H1 (cell line): ENCODE results near the gene DPYSL4. TPM values are rescaled to one million over a fixed set of nuclear protein-coding genes. Genes with fewer than 3 reads are reported as not detected.

Experiments
- CTCF ChIA-PET: fragments of 300-600 bp; sonication (Branson Sonifier 250); formaldehyde crosslinking; loops from one replicate; lab custom pipeline; 2021; ENCODE audit not compliant: partially characterized antibody; lab: Charles Lee
- POLR2A ChIA-PET: fragments of 300-600 bp; sonication (Branson Sonifier 250); formaldehyde crosslinking; loops from one replicate; lab custom pipeline; 2021; ENCODE audit warnings: inconsistent platforms; ENCODE audit not compliant: partially characterized antibody; lab: Charles Lee
- DNase-seq, 2 experiments: peaks; one replicate each; pipeline versions ENCODE4 v3.0.0 to v3.0.0-alpha.2; 2010 to 2022; ENCODE audit warnings: low spot score in 2 of 2, low read depth in 1 of 2, mixed read lengths in 1 of 2
- FAIRE-seq: peaks from 2 replicates; lab custom pipeline; 2011; peaks lifted over from hg19 to GRCh38; lab: Jason Lieb, UNC
- H2AFZ ChIP-seq: 2 replicates; pipeline ENCODE4 v1.8.1; 2012; ENCODE audit warnings: low read length, inconsistent platforms
- H2AK5ac ChIP-seq: 2 replicates; pipeline ENCODE4 v1.6.1; 2013; ENCODE audit warnings: low read depth, low read length
- H2BK120ac ChIP-seq: replicated peaks from 2 replicates; pipeline ENCODE3; 2013; ENCODE audit warnings: low read depth, low read length, inconsistent platforms
- H2BK12ac ChIP-seq: 2 replicates; pipeline ENCODE4 v1.6.1; 2013; ENCODE audit warnings: low read depth, low read length
- H2BK15ac ChIP-seq: 2 replicates; pipeline ENCODE4 v1.6.1; 2013; ENCODE audit warnings: low read length
- H2BK20ac ChIP-seq: 2 replicates; pipeline ENCODE4 v1.6.1; 2013; ENCODE audit warnings: low read length
- H2BK5ac ChIP-seq: 2 replicates; pipeline ENCODE4 v1.6.1; 2013; ENCODE audit warnings: low read depth, low read length
- H3K14ac ChIP-seq: 2 replicates; pipeline ENCODE4 v1.6.1; 2013; ENCODE audit warnings: inconsistent platforms; ENCODE audit not compliant: insufficient read length
- H3K18ac ChIP-seq: 2 replicates; pipeline ENCODE4 v1.6.1; 2013; ENCODE audit warnings: low read length; ENCODE audit errors: extremely low read depth
- H3K23ac ChIP-seq: 2 replicates; pipeline ENCODE4 v1.6.1; 2013; ENCODE audit warnings: inconsistent platforms; ENCODE audit not compliant: insufficient read length
- H3K23me2 ChIP-seq: 2 replicates; pipeline ENCODE4 v1.6.1; 2013; ENCODE audit warnings: low read depth, low read length
- H3K27ac ChIP-seq: 2 replicates; pipeline ENCODE4 v1.6.1; 2011; ENCODE audit warnings: low read depth, low read length, inconsistent platforms
- H3K27me3 ChIP-seq, 4 experiments: replicated peaks in 1 of 4; 1 replicate in 1 of 4; 2 replicates in 3 of 4; pipeline versions ENCODE4 v1.6.1 to v1.8.1; 2011 to 2013; ENCODE audit warnings: low read length in 3 of 4, mild to moderate bottlenecking in 3 of 4, inconsistent platforms in 2 of 4, mixed read lengths in 2 of 4, moderate library complexity in 1 of 4; ENCODE audit not compliant: control insufficient read depth in 3 of 4, insufficient read depth in 3 of 4; ENCODE audit errors: extremely low read depth in 1 of 4
- H3K36me3 ChIP-seq, 4 experiments: 2 replicates each; pipeline versions ENCODE4 v1.6.1 to v1.8.1; 2011 to 2013; ENCODE audit warnings: mild to moderate bottlenecking in 4 of 4, low read length in 3 of 4, moderate library complexity in 2 of 4, control low read depth in 1 of 4, inconsistent platforms in 1 of 4; ENCODE audit not compliant: insufficient read depth in 4 of 4, control insufficient read depth in 2 of 4
- H3K4ac ChIP-seq: replicated peaks from 2 replicates; pipeline ENCODE3; 2013; ENCODE audit warnings: low read length, low read depth, mixed read lengths, inconsistent platforms; ENCODE audit not compliant: insufficient read length
- H3K4me1 ChIP-seq, 4 experiments: replicated peaks in 1 of 4; 1 replicate in 1 of 4; 2 replicates in 3 of 4; pipeline versions ENCODE4 v1.6.1 to v1.8.1; 2011 to 2013; ENCODE audit warnings: low read length in 3 of 4, inconsistent platforms in 2 of 4, mixed read lengths in 1 of 4; ENCODE audit not compliant: insufficient read depth in 4 of 4, control insufficient read depth in 3 of 4
- H3K4me2 ChIP-seq, 2 experiments: 2 replicates each; pipeline versions ENCODE4 v1.6.1 to v1.8.1; 2011 to 2013; ENCODE audit warnings: low read depth in 2 of 2, low read length in 2 of 2, control low read depth in 1 of 2, inconsistent platforms in 1 of 2, mild to moderate bottlenecking in 1 of 2; ENCODE audit not compliant: insufficient read depth in 1 of 2
- H3K4me3 ChIP-seq, 4 experiments: fragments of 200-600, 300-600 bp in 1 of 4; sonication (generic), shearing (Covaris generic), sonication (Bioruptor Twin) in 1 of 4; 2 replicates each; pipeline versions ENCODE4 v1.5.1 to v1.8.1; 2011 to 2016; ENCODE audit warnings: low read length in 4 of 4, low read depth in 3 of 4, control low read depth in 2 of 4, inconsistent platforms in 2 of 4, mild to moderate bottlenecking in 2 of 4, mixed read lengths in 1 of 4, moderate library complexity in 1 of 4; ENCODE audit not compliant: insufficient read depth in 2 of 4; ENCODE audit errors: extremely low read depth in 1 of 4
- H3K56ac ChIP-seq: replicated peaks from 2 replicates; pipeline ENCODE3; 2013; ENCODE audit warnings: low read depth, mild to moderate bottlenecking, mixed read lengths, low read length, inconsistent platforms; ENCODE audit not compliant: insufficient read length
- H3K79me1 ChIP-seq: 2 replicates; pipeline ENCODE4 v1.6.1; 2013; ENCODE audit warnings: low read depth, low read length, control low read depth
- H3K79me2 ChIP-seq, 2 experiments: 2 replicates each; pipeline versions ENCODE4 v1.6.1 to v1.8.1; 2012 to 2013; ENCODE audit warnings: low read length in 2 of 2, mild to moderate bottlenecking in 2 of 2, inconsistent platforms in 1 of 2; ENCODE audit not compliant: insufficient read depth in 2 of 2, control insufficient read depth in 1 of 2
- H3K9ac ChIP-seq, 4 experiments: replicated peaks in 1 of 4; 1 replicate in 1 of 4; 2 replicates in 3 of 4; pipeline versions ENCODE4 v1.6.1 to v1.8.1; 2011 to 2013; ENCODE audit warnings: low read depth in 3 of 4, low read length in 3 of 4, control low read depth in 2 of 4, mild to moderate bottlenecking in 2 of 4, moderate library complexity in 2 of 4, inconsistent platforms in 1 of 4; ENCODE audit errors: extremely low read depth in 1 of 4
- H3K9me3 ChIP-seq, 2 experiments: 2 replicates each; pipeline versions ENCODE4 v1.6.1 to v1.8.1; 2012 to 2013; ENCODE audit warnings: mild to moderate bottlenecking in 2 of 2, moderate library complexity in 2 of 2, control low read depth in 1 of 2, inconsistent platforms in 1 of 2, low read depth in 1 of 2, low read length in 1 of 2, mixed read lengths in 1 of 2; ENCODE audit not compliant: insufficient read depth in 2 of 2
- H4K20me1 ChIP-seq, 2 experiments: replicated peaks in 1 of 2; 2 replicates each; pipeline versions ENCODE3 to v1.8.1; 2011 to 2013; ENCODE audit warnings: inconsistent platforms in 2 of 2, low read length in 2 of 2, mild to moderate bottlenecking in 1 of 2; ENCODE audit not compliant: insufficient read depth in 2 of 2, control insufficient read depth in 1 of 2
- H4K5ac ChIP-seq: 2 replicates; pipeline ENCODE4 v1.6.1; 2013; ENCODE audit warnings: low read length, low read depth, mixed read lengths, inconsistent platforms; ENCODE audit not compliant: insufficient read length
- H4K8ac ChIP-seq: 2 replicates; pipeline ENCODE4 v1.8.0; 2013; ENCODE audit warnings: mild to moderate bottlenecking, moderate library complexity, low read length, inconsistent platforms; ENCODE audit not compliant: insufficient read depth; ENCODE audit errors: extremely low read depth
- H4K91ac ChIP-seq: replicated peaks from 2 replicates; pipeline ENCODE3; 2013; ENCODE audit warnings: low read length, mixed read lengths, inconsistent platforms; ENCODE audit not compliant: insufficient read length
- CTBP2 ChIP-seq: IDR thresholded peaks from 2 replicates; pipeline ENCODE4 v1.7.0; 2011; ENCODE audit warnings: borderline replicate concordance, mild to moderate bottlenecking, moderate library complexity, mixed read lengths, low read length; ENCODE audit not compliant: insufficient read depth, insufficient read length
- SP2 ChIP-seq: IDR thresholded peaks from 2 replicates; pipeline ENCODE4 v1.6.1; 2012; ENCODE audit warnings: mild to moderate bottlenecking, low read length, inconsistent platforms
- TAF1 ChIP-seq: IDR thresholded peaks from 2 replicates; pipeline ENCODE4 v1.6.1; 2011; ENCODE audit warnings: mild to moderate bottlenecking, low read depth, low read length
- WGBS, 2 experiments: shearing (Covaris generic) in 1 of 2; methylation state at CpG; one replicate each; pipeline versions ENCODE4 v1.1.6 to v1.1.7; 2013 to 2015; ENCODE audit warnings: low lambda C conversion rate in 2 of 2, mixed read lengths in 2 of 2, inconsistent platforms in 1 of 2, low coverage in 1 of 2, missing lambda C conversion rate in 1 of 2; ENCODE audit not compliant: insufficient replicate concordance in 2 of 2, insufficient coverage in 1 of 2, insufficient read length in 1 of 2; ENCODE audit errors: extremely low coverage in 1 of 2, missing lambda C conversion rate in 1 of 2; 5-methylcytosine and 5-hydroxymethylcytosine counted together
- polyA plus RNA-seq, 7 experiments: library from polyadenylated mRNA; depleted of rRNA in 3 of 7; stranded (reverse) in 5 of 7; unstranded in 2 of 7; fragments of >200 nt in 5 of 7; fragments of 200-250 nt in 2 of 7; gene quantifications; 1 replicate in 5 of 7; 2 replicates in 1 of 7; 4 replicates in 1 of 7; pipeline versions ENCODE4 v1.2.1 to v1.2.3, GENCODE V29; 2011 to 2013; ENCODE audit warnings: missing spikeins in 2 of 7, mixed read lengths in 2 of 7
- total RNA-seq: library from RNA; stranded (reverse); fragmentation: NEBNext Ultra II Directional; extraction: Animal tissue kit (Norgen Biotek cat#: 25700); gene quantifications from 2 replicates; pipeline ENCODE4 v1.2.1, GENCODE V29; 2021

DPYSL4 gene
- total and polyA plus RNA-seq, 2 of the 8 experiments (the other 6 are each of a cell fraction or from before 2014, with no cell fraction given) = 12.9 to 15.2 TPM

- H4K20me1 ChIP-seq = peaks cover 0 to 12% of the 10 kb centered on the region in 2 experiments
- H3K4me2 ChIP-seq = no peak overlapping the region
- ChIA-PET POLR2A (no interaction called here), CTCF (interaction anchor here (3.9 kb wide), 1 partner anchor 166 kb away, joined by 12 read pairs; no protein-coding TSS in a partner anchor)
- no peak overlapping the region for H3K27ac ChIP-seq
- no peaks in the 10 kb centered on the region for H3K79me2 ChIP-seq
- H2AFZ ChIP-seq = no peak overlapping the region
- no peak overlapping the region for H2BK120ac ChIP-seq
- no peaks in the 10 kb centered on the region for H3K4me1 ChIP-seq
- DNase-seq = no peak
- FAIRE-seq = no peak
- no peak overlapping the region for H4K8ac ChIP-seq
- H3K9me3 ChIP-seq = no peaks in the 10 kb centered on the region
- no peaks in the 10 kb centered on the region for H3K23me2 ChIP-seq
- no peak overlapping the region for H3K9ac ChIP-seq
- no peak overlapping the region for H4K91ac ChIP-seq
- H2BK12ac ChIP-seq = no peak overlapping the region
- H2BK15ac ChIP-seq = no peak overlapping the region
- H3K79me1 ChIP-seq = no peaks in the 10 kb centered on the region
- no peak overlapping the region for H3K18ac ChIP-seq
- no peak overlapping the region for H4K5ac ChIP-seq
- no peak overlapping the region for H2AK5ac ChIP-seq
- WGBS, 2 experiments = 92% methylated on average over 15 of the region's 15 CpGs; no CpG with 5 or more reads in 1 of the 2 experiments
- no peak overlapping the region for H2BK5ac ChIP-seq
- no peak overlapping the region for H3K14ac ChIP-seq
- H3K4ac ChIP-seq = no peak overlapping the region
- no peak overlapping the region for H3K56ac ChIP-seq
- no peaks in the 10 kb centered on the region for H3K27me3 ChIP-seq
- no peak overlapping the region for H3K4me3 ChIP-seq
- H2BK20ac ChIP-seq = no peak overlapping the region; the same call in 1 of the 2 replicates
- H3K36me3 ChIP-seq = no peaks in the 10 kb centered on the region; a peak in 2 of 8 replicates
- H3K23ac ChIP-seq = no peak overlapping the region
- no peak for TF ChIP-seq TAF1
- TF ChIP-seq SP2 = no peak
- no peak for TF ChIP-seq CTBP2
Observed at GRCh38 chr10:132194726-132195125, 8.0 kb downstream of the DPYSL4 start.
